Hypothalamus (tissue), 51 donors: ENCODE data around the gene SLC22A7.
"Not testable (repeated sequence)": the region's sequence is repeated elsewhere in the genome, so short reads cannot be mapped to it uniquely, and the experiment has no call there.

ENCODE experiments used
- DNase-seq, 51 donors: peaks; one replicate each; lab custom pipeline; 2025; lab: John Stamatoyannopoulos, UW

Gene SLC22A7

GRCh38 chr6:43298565-43299337, 691 bp downstream of the SLC22A7 start:
- no peak for DNase-seq

GRCh38 chr6:43299338-43300293, 1.6 kb downstream of the SLC22A7 start:
- no peak for DNase-seq

- no peak for DNase-seq
Observed at GRCh38 chr6:43301081-43301870, 3.2 kb downstream of the SLC22A7 start.

- DNase-seq: no peak
Observed at GRCh38 chr6:43302126-43302525, 4.1 kb downstream of the SLC22A7 start.

GRCh38 chr6:43303006-43303405, 4.9 kb downstream of the SLC22A7 start:
- DNase-seq: not testable (repeated sequence)

- no peak for DNase-seq
Observed at GRCh38 chr6:43303751-43304331, 5.8 kb downstream of the SLC22A7 start.

GRCh38 chr6:43304361-43304760, 6.3 kb downstream of the SLC22A7 start:
- no peak for DNase-seq

- no peak for DNase-seq
Observed at GRCh38 chr6:43304882-43305281, 6.8 kb downstream of the SLC22A7 start.

- no peak for DNase-seq
Observed at GRCh38 chr6:43306086-43306485, 8.0 kb downstream of the SLC22A7 start.

GRCh38 chr6:43307451-43308100, 9.5 kb downstream of the SLC22A7 start:
- DNase-seq: no peak

- peak in 4 of 51 donors; percentile 10 to 23 (median 18) for DNase-seq
Observed at GRCh38 chr6:43308101-43308989, 10.3 kb downstream of the SLC22A7 start, which contains the start of gene CRIP3. CRIP3 (minus strand) TSS chr6:43308826; CDS start chr6:43308792, 34 bp downstream.

- no peak for DNase-seq
Observed at GRCh38 chr6:43308990-43309477, 11.0 kb downstream of the SLC22A7 start.

GRCh38 chr6:43310134-43310533, 12.1 kb downstream of the SLC22A7 start:
- DNase-seq: no peak

- DNase-seq: no peak
Observed at GRCh38 chr6:43310624-43311023, 12.6 kb downstream of the SLC22A7 start.

GRCh38 chr6:43311666-43312065, 13.6 kb downstream of the SLC22A7 start:
- no peak for DNase-seq

- DNase-seq: no peak
Observed at GRCh38 chr6:43313813-43314212, 15.8 kb downstream of the SLC22A7 start.

- DNase-seq: no peak
Observed at GRCh38 chr6:43318011-43318410, 20.0 kb downstream of the SLC22A7 start.

- DNase-seq: no peak
Observed at GRCh38 chr6:43325876-43326275, 27.8 kb downstream of the SLC22A7 start.

- no peak for DNase-seq
Observed at GRCh38 chr6:43328528-43328927, 30.5 kb downstream of the SLC22A7 start.
